Right kidney (tissue), 9 donors: Measurements from ENCODE around the gene STAT5A.
"Not testable (repeated sequence)": the region's sequence is repeated elsewhere in the genome, so short reads cannot be mapped to it uniquely, and the experiment has no call there.

Experiments
- DNase-seq: peaks from one replicate; pipeline ENCODE4 v3.0.0-alpha.2; 2016
- long read RNA-seq, 8 donors: transcript quantifications; one replicate each; lab custom pipeline, GENCODE V29; 2026

STAT5A gene
- long read RNA-seq, donor 1: 0 reads
- long read RNA-seq, donor 2: 0 reads
- long read RNA-seq, donor 3: 0 reads
- long read RNA-seq, donor 4: 0 reads
- long read RNA-seq, donor 5: 0 reads
- long read RNA-seq, donor 6: 0 reads
- long read RNA-seq, donor 7: 0 reads
- long read RNA-seq, donor 8, partial matches to known transcripts: 29 of 29 reads
- long read RNA-seq, donor 8, other reads (novel, unspliced or antisense): 0 of 29 reads

- DNase-seq: peak; percentile 67
These were observed at the start of gene STAT5A for GRCh38 chr17:42287977-42288802. STAT5A (plus strand) TSS chr17:42288498; CDS start chr17:42289412, 914 bp downstream.

GRCh38 chr17:42239576-42239975 is 48.7 kb upstream of the STAT5A start:
- not testable (repeated sequence) for DNase-seq

GRCh38 chr17:42240201-42240600 is 48.1 kb upstream of the STAT5A start:
- no peak for DNase-seq

GRCh38 chr17:42240863-42241262 is 47.4 kb upstream of the STAT5A start:
- DNase-seq: not testable (repeated sequence)

- DNase-seq: no peak
These were observed 46.4 kb upstream of the STAT5A start for GRCh38 chr17:42241871-42242270.

- no peak for DNase-seq
These were observed 44.8 kb upstream of the STAT5A start for GRCh38 chr17:42243493-42243982.

GRCh38 chr17:42244116-42244515 is 44.2 kb upstream of the STAT5A start:
- DNase-seq: not testable (repeated sequence)

- DNase-seq: not testable (repeated sequence)
These were observed 43.1 kb upstream of the STAT5A start for GRCh38 chr17:42245183-42245582.

GRCh38 chr17:42246515-42246914 is 41.8 kb upstream of the STAT5A start:
- DNase-seq: no peak

GRCh38 chr17:42247734-42248133 is 40.6 kb upstream of the STAT5A start:
- no peak for DNase-seq

GRCh38 chr17:42248351-42249179 is 39.7 kb upstream of the STAT5A start:
- peak; percentile 33 for DNase-seq

- no peak for DNase-seq
These were observed 38.4 kb upstream of the STAT5A start for GRCh38 chr17:42249681-42250446.

- DNase-seq: no peak
These were observed 37.2 kb upstream of the STAT5A start for GRCh38 chr17:42251115-42251514.

- DNase-seq: no peak
These were observed 35.4 kb upstream of the STAT5A start for GRCh38 chr17:42252597-42253550.

GRCh38 chr17:42253578-42253977 is 34.7 kb upstream of the STAT5A start:
- DNase-seq: no peak

GRCh38 chr17:42255445-42255844 is 32.9 kb upstream of the STAT5A start:
- no peak for DNase-seq

- no peak for DNase-seq
These were observed 28.0 kb upstream of the STAT5A start for GRCh38 chr17:42260318-42260717.

GRCh38 chr17:42264366-42264765 is 23.9 kb upstream of the STAT5A start:
- DNase-seq: not testable (repeated sequence)

GRCh38 chr17:42266462-42266861 is 21.8 kb upstream of the STAT5A start:
- DNase-seq: no peak

GRCh38 chr17:42266918-42267766 is 21.2 kb upstream of the STAT5A start:
- no peak for DNase-seq
